HepG2 (cell line): ENCODE measurements around the gene SNRNP35. TPM values are rescaled to one million over a fixed set of nuclear protein-coding genes. Genes with fewer than 3 reads are reported as not detected.

Experiments
- ATAC-seq: fragments of 200-7000 bp; cut with Tn5 transposase; 3 replicates; pipeline ENCODE4 v1.9.1; 2020; ENCODE audit warnings: mild to moderate bottlenecking, moderate library complexity
- BruUV-seq: library from RNA; stranded (reverse); fragments of 400-500 nt; replicated peaks from 2 replicates; lab custom pipeline; 2021; lab: Mats Ljungman, UMichigan
- CTCF ChIA-PET: fragments of 300-600 bp; formaldehyde crosslinking; extraction: SDS; loops from one replicate; lab custom pipeline; 2021; ENCODE audit warnings: low total read pairs, inconsistent platforms, low intra/inter-chr PET ratio; lab: Yijun Ruan, JAX
- POLR2A ChIA-PET: fragments of 350-600 bp; sonication (Branson Sonifier 250); formaldehyde crosslinking; loops from one replicate; lab custom pipeline; 2020; ENCODE audit warnings: antibody characterized with exemption, inconsistent platforms; lab: Yijun Ruan, JAX
- DNase-seq: peaks from one replicate; pipeline ENCODE4 v3.0.0-alpha.2; 2015; ENCODE audit warnings: low spot score
- FAIRE-seq: peaks from 3 replicates; lab custom pipeline; 2011; peaks lifted over from hg19 to GRCh38; lab: Jason Lieb, UNC
- H2AFZ ChIP-seq: one replicate; pipeline ENCODE4 v1.6.1; 2011; ENCODE audit warnings: low read length, inconsistent platforms
- H3K27ac ChIP-seq: fragments of 300-600 bp; 3 replicates; pipeline ENCODE4 v1.8.0; 2011; ENCODE audit warnings: mixed run types, mild to moderate bottlenecking, mixed read lengths, low read length, inconsistent platforms; ENCODE audit not compliant: insufficient read depth; ENCODE audit errors: extremely low read length
- H3K27me3 ChIP-seq, 2 experiments: fragments of 200-600 bp in 1 of 2; 2 replicates in 1 of 2; 3 replicates in 1 of 2; pipeline versions ENCODE4 v1.6.0 to v1.8.0; 2011; ENCODE audit warnings: low read length in 2 of 2, mild to moderate bottlenecking in 2 of 2, moderate library complexity in 2 of 2, inconsistent platforms in 1 of 2; ENCODE audit not compliant: insufficient read depth in 2 of 2, control insufficient read depth in 1 of 2
- H3K36me3 ChIP-seq, 2 experiments: fragments of 200-600 bp in 1 of 2; replicated peaks in 1 of 2; 2 replicates in 1 of 2; 3 replicates in 1 of 2; pipeline versions ENCODE4 v1.5.1 to v1.8.0; 2011; ENCODE audit warnings: low read length in 2 of 2, inconsistent platforms in 1 of 2; ENCODE audit not compliant: insufficient read depth in 2 of 2, control insufficient read depth in 1 of 2
- H3K4me1 ChIP-seq: 2 replicates; pipeline ENCODE4 v1.5.1; 2012; ENCODE audit warnings: low read length, inconsistent platforms; ENCODE audit not compliant: insufficient read depth
- H3K4me2 ChIP-seq: 2 replicates; pipeline ENCODE4 v1.6.0; 2011; ENCODE audit warnings: low read depth, low read length, inconsistent platforms
- H3K4me3 ChIP-seq, 3 experiments: fragments of 200-600 bp in 1 of 3; sonication (generic), shearing (Covaris generic) in 1 of 3; replicated peaks in 1 of 3; 2 replicates each; pipeline ENCODE4 v1.5.1; 2011 to 2016; ENCODE audit warnings: low read length in 3 of 3, inconsistent platforms in 2 of 3, low read depth in 2 of 3, mild to moderate bottlenecking in 2 of 3, control low read depth in 1 of 3, mixed read lengths in 1 of 3; ENCODE audit not compliant: insufficient read depth in 1 of 3
- H3K79me2 ChIP-seq: one replicate; pipeline ENCODE4 v1.6.1; 2011; ENCODE audit warnings: low read length, inconsistent platforms; ENCODE audit not compliant: insufficient read depth
- H3K9ac ChIP-seq: 2 replicates; pipeline ENCODE4 v1.6.0; 2011; ENCODE audit warnings: mild to moderate bottlenecking, low read depth, low read length, inconsistent platforms; ENCODE audit not compliant: insufficient read depth
- H3K9me3 ChIP-seq: 2 replicates; pipeline ENCODE4 v1.5.1; 2012; ENCODE audit warnings: mild to moderate bottlenecking, low read length
- H4K20me1 ChIP-seq: 2 replicates; pipeline ENCODE4 v1.6.0; 2011; ENCODE audit warnings: inconsistent platforms, mild to moderate bottlenecking, low read length, moderate library complexity; ENCODE audit not compliant: insufficient read depth
- E2F1 ChIP-seq: sonication (generic); formaldehyde crosslinking; IDR thresholded peaks from 2 replicates; pipeline ENCODE4 v1.5.0; 2020; ENCODE audit warnings: missing genetic modification reagents
- ERF ChIP-seq: IDR thresholded peaks from 2 replicates; pipeline ENCODE4 v1.6.1; 2018; ENCODE audit warnings: missing biosample characterization, missing genetic modification reagents
- MBNL3 ChIP-seq: fragments of 250-450 bp; sonication (Bioruptor Pico); conservative IDR thresholded peaks from 2 replicates; pipeline ENCODE4 v1.8.0; 2022; ENCODE audit warnings: mild to moderate bottlenecking, inconsistent platforms
- PRDM15 ChIP-seq: sonication (generic); formaldehyde crosslinking; IDR thresholded peaks from 2 replicates; pipeline ENCODE4 v1.4.0; 2020; ENCODE audit warnings: missing genetic modification reagents
- RXRB ChIP-seq: IDR thresholded peaks from 2 replicates; pipeline ENCODE4 v1.6.1; 2016; ENCODE audit warnings: borderline replicate concordance, missing genetic modification reagents, missing compliant biosample characterization
- SKI ChIP-seq: fragments of 450-650 bp; IDR thresholded peaks from one replicate; pipeline ENCODE4 v1.6.1; 2018; ENCODE audit warnings: mild to moderate bottlenecking; ENCODE audit not compliant: partially characterized antibody
- ZBTB1 ChIP-seq: sonication (generic); formaldehyde crosslinking; IDR thresholded peaks from 2 replicates; pipeline ENCODE4 v1.4.0; 2020; ENCODE audit warnings: missing genetic modification reagents, borderline replicate concordance
- ZFX ChIP-seq: sonication (generic); formaldehyde crosslinking; IDR thresholded peaks from 2 replicates; pipeline ENCODE4 v1.4.0; 2020; ENCODE audit warnings: mild to moderate bottlenecking, low read depth, missing genetic modification reagents, moderate library complexity
- ZNF274 ChIP-seq: sonication (generic); formaldehyde crosslinking; IDR thresholded peaks from 2 replicates; pipeline ENCODE4 v1.5.1; 2020; ENCODE audit warnings: mild to moderate bottlenecking, missing genetic modification reagents
- ZNF33A ChIP-seq: sonication (generic); formaldehyde crosslinking; IDR thresholded peaks from 2 replicates; pipeline ENCODE4 v1.5.1; 2020; ENCODE audit warnings: missing genetic modification reagents, mild to moderate bottlenecking, moderate library complexity, borderline replicate concordance
- ZNF597 ChIP-seq: sonication (generic); formaldehyde crosslinking; IDR thresholded peaks from 2 replicates; pipeline ENCODE4 v1.5.0; 2020; ENCODE audit warnings: missing genetic modification reagents
- WGBS: methylation state at CpG from one replicate; pipeline ENCODE4 v1.1.6; 2017; ENCODE audit warnings: low lambda C conversion rate; 5-methylcytosine and 5-hydroxymethylcytosine counted together
- in situ Hi-C: cut with HindIII; loops from 2 replicates; pipeline ENCODE4 v1.10.0; 2017; ENCODE audit warnings: low pct_unique_long_range_greater_than_20kb; ENCODE audit not compliant: extremely low pct_ligation_motif_present
- intact Hi-C: fragments of 100-400 bp; cut with micrococcal nuclease; formaldehyde crosslinking; loops from one replicate; pipeline ENCODE4 v1.10.0; 2022; ENCODE audit not compliant: unreplicated experiment
- polyA plus RNA-seq, 8 experiments: library from polyadenylated mRNA; depleted of rRNA in 3 of 8; stranded (reverse) in 7 of 8; unstranded in 1 of 8; fragments of >200 nt; fragmentation: Illumina TruSeq in 4 of 8; extraction: Trizol in 4 of 8; gene quantifications; 2 replicates each; pipeline versions ENCODE4 v1.2.1 to v1.2.3, GENCODE V29; 2011 to 2016; ENCODE audit warnings: low read depth in 4 of 8, missing spikeins in 1 of 8, mixed read lengths in 1 of 8; ENCODE audit not compliant: insufficient read depth in 1 of 8
- total RNA-seq, 5 experiments: library from RNA; depleted of rRNA; stranded (reverse); fragments of >200 nt; fragmentation: Illumina TruSeq; extraction: Trizol; gene quantifications; 2 replicates each; pipeline ENCODE4 v1.2.3, GENCODE V29; 2016; ENCODE audit warnings: low read depth in 1 of 5

Gene SNRNP35
- total and polyA plus RNA-seq, 2 of the 13 experiments (the other 11 are each of a cell fraction or from before 2014, with no cell fraction given), result 11.3 to 22.6 TPM

- no peak overlapping the region for H3K4me2 ChIP-seq
- DNase-seq, result no peak
- no peaks in the 10 kb centered on the region for H3K79me2 ChIP-seq
- TF ChIP-seq E2F1 (no peak), ERF (CRISPR knock-in tag) (no peak), ZBTB1 (CRISPR knock-in tag) (no peak), MBNL3 (CRISPR knock-in tag) (no peak), PRDM15 (CRISPR knock-in tag) (no peak), ZFX (CRISPR knock-in tag) (no peak), ZNF274 (CRISPR knock-in tag) (no peak), ZNF33A (CRISPR knock-in tag) (no peak), ZNF597 (CRISPR knock-in tag) (no peak), RXRB (CRISPR knock-in tag) (no peak), SKI (no peak)
- H3K36me3 ChIP-seq, result no peaks in the 10 kb centered on the region
- BruUV-seq, result no TSS peak
- ChIA-PET CTCF (no interaction called here), POLR2A (no interaction called here)
- no peak overlapping the region for H3K9ac ChIP-seq
- WGBS, result 56% methylated on average over 4 of the region's 4 CpGs
- H4K20me1 ChIP-seq, result no peaks in the 10 kb centered on the region
- no peak for ATAC-seq
- no peaks in the 10 kb centered on the region for H3K27me3 ChIP-seq
- in situ Hi-C loops (no loop called here), intact Hi-C loops (no loop called here)
- H3K27ac ChIP-seq, result no peak overlapping the region
- peaks cover 37% of the 10 kb centered on the region for H3K4me1 ChIP-seq
- no peak overlapping the region for H2AFZ ChIP-seq
- H3K4me3 ChIP-seq, result no peak overlapping the region
- no peaks in the 10 kb centered on the region for H3K9me3 ChIP-seq
- no peak for FAIRE-seq
Observed at GRCh38 chr12:123442774-123443173, 15.2 kb upstream of the SNRNP35 start.
